HEK293 (cell line): ENCODE data around the gene BHLHE23.

ENCODE experiments used
- CTCF ChIP-seq: fragments of 450-650 bp; formaldehyde crosslinking; IDR thresholded peaks from 2 replicates; pipeline ENCODE4 v1.5.1; 2016; ENCODE audit warnings: missing biosample characterization, missing genetic modification characterization
- GLIS1 ChIP-seq: fragments of 450-650 bp; formaldehyde crosslinking; IDR thresholded peaks from 2 replicates; pipeline ENCODE4 v1.5.1; 2016; ENCODE audit warnings: missing biosample characterization, missing genetic modification characterization
- HOXC10 ChIP-seq: sonication (generic); formaldehyde crosslinking; IDR thresholded peaks from 2 replicates; pipeline ENCODE4 v1.8.1; 2023; ENCODE audit warnings: mild to moderate bottlenecking, missing genetic modification reagents
- KLF16 ChIP-seq: fragments of 450-650 bp; formaldehyde crosslinking; IDR thresholded peaks from 2 replicates; pipeline ENCODE4 v1.5.1; 2017; ENCODE audit warnings: missing biosample characterization, missing genetic modification characterization
- KLF17 ChIP-seq: fragments of 450-650 bp; formaldehyde crosslinking; IDR thresholded peaks from 2 replicates; pipeline ENCODE4 v1.5.1; 2016; ENCODE audit warnings: missing biosample characterization, missing genetic modification characterization
- KLF8 ChIP-seq: fragments of 450-650 bp; formaldehyde crosslinking; IDR thresholded peaks from 2 replicates; pipeline ENCODE4 v1.5.1; 2016; ENCODE audit warnings: missing biosample characterization, missing genetic modification characterization
- KLF9 ChIP-seq: fragments of 450-650 bp; formaldehyde crosslinking; IDR thresholded peaks from 2 replicates; pipeline ENCODE4 v1.5.1; 2016; ENCODE audit warnings: missing biosample characterization, missing genetic modification characterization, low read depth
- PRDM4 ChIP-seq: fragments of 450-650 bp; formaldehyde crosslinking; IDR thresholded peaks from 2 replicates; pipeline ENCODE4 v1.5.1; 2017; ENCODE audit warnings: missing biosample characterization, missing genetic modification characterization
- PRDM6 ChIP-seq: fragments of 450-650 bp; formaldehyde crosslinking; IDR thresholded peaks from 2 replicates; pipeline ENCODE4 v1.5.1; 2017; ENCODE audit warnings: missing biosample characterization, missing genetic modification characterization
- SP3 ChIP-seq: fragments of 450-650 bp; formaldehyde crosslinking; IDR thresholded peaks from 2 replicates; pipeline ENCODE4 v1.5.1; 2016; ENCODE audit warnings: missing biosample characterization, missing genetic modification characterization
- SP7 ChIP-seq: fragments of 450-650 bp; formaldehyde crosslinking; IDR thresholded peaks from 2 replicates; pipeline ENCODE4 v1.5.1; 2016; ENCODE audit warnings: missing biosample characterization, missing genetic modification characterization
- ZFP3 ChIP-seq: fragments of 450-650 bp; formaldehyde crosslinking; IDR thresholded peaks from 2 replicates; pipeline ENCODE4 v1.5.1; 2016; ENCODE audit warnings: low read depth, missing biosample characterization, missing genetic modification characterization
- ZNF112 ChIP-seq: fragments of 450-650 bp; formaldehyde crosslinking; IDR thresholded peaks from 2 replicates; pipeline ENCODE4 v1.5.0; 2017; ENCODE audit warnings: missing biosample characterization, missing genetic modification characterization
- ZNF140 ChIP-seq: fragments of 450-650 bp; formaldehyde crosslinking; IDR thresholded peaks from 2 replicates; pipeline ENCODE4 v1.5.1; 2016; ENCODE audit warnings: missing biosample characterization, missing genetic modification characterization
- ZNF175 ChIP-seq: fragments of 450-650 bp; formaldehyde crosslinking; IDR thresholded peaks from 2 replicates; pipeline ENCODE4 v1.5.1; 2016; ENCODE audit warnings: missing biosample characterization, missing genetic modification characterization
- ZNF341 ChIP-seq: fragments of 450-650 bp; formaldehyde crosslinking; IDR thresholded peaks from 2 replicates; pipeline ENCODE4; 2016; ENCODE audit warnings: low read depth, missing biosample characterization, missing genetic modification characterization
- ZNF362 ChIP-seq: fragments of 450-650 bp; formaldehyde crosslinking; IDR thresholded peaks from 2 replicates; pipeline ENCODE4 v1.5.1; 2016; ENCODE audit warnings: missing biosample characterization, missing genetic modification characterization
- ZNF426 ChIP-seq: fragments of 450-650 bp; formaldehyde crosslinking; IDR thresholded peaks from 2 replicates; pipeline ENCODE4 v1.5.1; 2017; ENCODE audit warnings: missing biosample characterization, missing genetic modification characterization, mild to moderate bottlenecking, inconsistent platforms, moderate library complexity
- ZNF473 ChIP-seq: fragments of 450-650 bp; formaldehyde crosslinking; IDR thresholded peaks from 2 replicates; pipeline ENCODE4 v1.5.1; 2017; ENCODE audit warnings: missing biosample characterization, missing genetic modification characterization
- ZNF501 ChIP-seq: fragments of 450-650 bp; formaldehyde crosslinking; IDR thresholded peaks from 2 replicates; pipeline ENCODE4 v1.5.1; 2016; ENCODE audit warnings: missing biosample characterization, missing genetic modification characterization
- ZNF510 ChIP-seq: fragments of 450-650 bp; formaldehyde crosslinking; IDR thresholded peaks from 2 replicates; pipeline ENCODE4 v1.5.1; 2018; ENCODE audit warnings: mild to moderate bottlenecking, missing genetic modification characterization, missing biosample characterization; ENCODE audit not compliant: insufficient replicate concordance
- ZNF629 ChIP-seq: fragments of 450-650 bp; formaldehyde crosslinking; IDR thresholded peaks from 2 replicates; pipeline ENCODE4 v1.5.1; 2017; ENCODE audit warnings: missing biosample characterization, missing genetic modification characterization
- ZNF660 ChIP-seq: fragments of 450-650 bp; IDR thresholded peaks from 2 replicates; pipeline ENCODE4 v1.5.1; 2018; ENCODE audit warnings: missing biosample characterization, mild to moderate bottlenecking, missing genetic modification characterization
- ZNF670 ChIP-seq: fragments of 450-650 bp; formaldehyde crosslinking; IDR thresholded peaks from 2 replicates; pipeline ENCODE4 v1.5.1; 2016; ENCODE audit warnings: missing biosample characterization, missing genetic modification characterization, low read depth
- ZNF692 ChIP-seq: fragments of 450-650 bp; formaldehyde crosslinking; IDR thresholded peaks from 2 replicates; pipeline ENCODE4 v1.5.1; 2016; ENCODE audit warnings: missing biosample characterization, missing genetic modification characterization
- ZNF777 ChIP-seq: fragments of 450-650 bp; formaldehyde crosslinking; IDR thresholded peaks from 2 replicates; pipeline ENCODE4 v1.5.1; 2017; ENCODE audit warnings: missing biosample characterization, missing genetic modification characterization, borderline replicate concordance
- ZNF837 ChIP-seq: fragments of 450-650 bp; formaldehyde crosslinking; IDR thresholded peaks from 2 replicates; pipeline ENCODE4 v1.5.1; 2016; ENCODE audit warnings: missing biosample characterization, missing genetic modification characterization
- ZNF843 ChIP-seq: fragments of 450-650 bp; formaldehyde crosslinking; IDR thresholded peaks from 2 replicates; pipeline ENCODE4 v1.5.1; 2016; ENCODE audit warnings: missing biosample characterization, missing genetic modification characterization
- ZSCAN4 ChIP-seq: fragments of 450-650 bp; formaldehyde crosslinking; IDR thresholded peaks from 2 replicates; pipeline ENCODE4 v1.5.1; 2017; ENCODE audit warnings: missing biosample characterization, missing genetic modification characterization

The BHLHE23 gene

GRCh38 chr20:62971950-62972844, 34.6 kb downstream of the BHLHE23 start (continued):
- TF ChIP-seq PRDM6 (tag by site-specific recombination) (no peak), KLF17 (tag by site-specific recombination) (0 out of 2 replicates have a peak, but pooled peaks have one; percentile 42), ZNF501 (tag by site-specific recombination) (no peak), ZNF692 (tag by site-specific recombination) (0 out of 2 replicates have a peak, but pooled peaks have one; percentile 17), ZNF660 (no peak), KLF9 (peak; percentile 78), ZNF341 (peak; percentile 89), PRDM4 (tag by site-specific recombination) (no peak), ZNF473 (tag by site-specific recombination) (no peak), ZNF140 (tag by site-specific recombination) (no peak), CTCF (tag by site-specific recombination) (peak; percentile 97), KLF16 (peak; percentile 72; the same call in 1 of the 2 replicates), SP3 (tag by site-specific recombination) (peak; percentile 40; the same call in 1 of the 2 replicates), ZNF670 (tag by site-specific recombination) (no peak), ZNF112 (tag by site-specific recombination) (no peak), ZNF426 (tag by site-specific recombination) (no peak), ZNF843 (0 out of 2 replicates have a peak, but pooled peaks have one; percentile 25), ZFP3 (tag by site-specific recombination) (no peak), KLF8 (tag by site-specific recombination) (peak; percentile 51; the same call in 1 of the 2 replicates), SP7 (tag by site-specific recombination) (peak; percentile 54; the same call in 1 of the 2 replicates), ZNF629 (tag by site-specific recombination) (no peak), ZNF362 (tag by site-specific recombination) (no peak), GLIS1 (tag by site-specific recombination) (peak; percentile 94), ZNF175 (no peak), HOXC10 (CRISPR knock-in tag) (no peak), ZNF510 (tag by site-specific recombination) (no peak), ZNF837 (tag by site-specific recombination) (no peak), ZSCAN4 (tag by site-specific recombination) (peak; percentile 71), ZNF777 (tag by site-specific recombination) (peak; percentile 97)
